PC-9 (cell line): ENCODE results near the gene FEM1B. TPM values are rescaled to one million over a fixed set of nuclear protein-coding genes. Genes with fewer than 3 reads are reported as not detected.

ENCODE experiments used
- BruUV-seq: library from RNA; stranded (reverse); fragments of 400-500 nt; replicated peaks from 2 replicates; lab custom pipeline; 2021; lab: Mats Ljungman, UMichigan
- CTCF ChIA-PET: fragments of 300-600 bp; sonication (Branson Sonifier 250); formaldehyde crosslinking; loops from one replicate; lab custom pipeline; 2022; ENCODE audit warnings: antibody characterized with exemption; lab: Charles Lee
- POLR2A ChIA-PET: fragments of 300-600 bp; sonication (Branson Sonifier 250); formaldehyde crosslinking; loops from one replicate; lab custom pipeline; 2022; ENCODE audit warnings: antibody characterized with exemption; ENCODE audit not compliant: unreplicated experiment; lab: Charles Lee
- DNase-seq, 2 experiments: peaks; one replicate each; pipeline versions ENCODE4 v3.0.0 to v3.0.0-alpha.2; 2015 to 2022; ENCODE audit warnings: mixed read lengths in 1 of 2
- H2AFZ ChIP-seq: fragments of 200-600 bp; sonication (generic); 2 replicates; pipeline ENCODE4 v1.8.1; 2017; ENCODE audit warnings: antibody characterized with exemption
- H3F3A ChIP-seq: fragments of 200-600 bp; sonication (generic); 2 replicates; pipeline ENCODE4 v1.8.1; 2017; ENCODE audit warnings: antibody characterized with exemption, mild to moderate bottlenecking, low read depth; ENCODE audit not compliant: insufficient read depth
- H3K27ac ChIP-seq: fragments of 200-600 bp; sonication (generic); 2 replicates; pipeline ENCODE4 v1.6.1; 2016; ENCODE audit warnings: mixed run types
- H3K27me3 ChIP-seq: fragments of 200-600 bp; sonication (generic); 2 replicates; pipeline ENCODE4 v1.6.1; 2016; ENCODE audit warnings: low read depth, mixed run types; ENCODE audit not compliant: insufficient read depth
- H3K36me3 ChIP-seq: fragments of 200-600 bp; sonication (generic); 2 replicates; pipeline ENCODE4 v1.6.1; 2016; ENCODE audit warnings: low read depth, mixed run types
- H3K4me1 ChIP-seq: fragments of 200-600 bp; sonication (generic); replicated peaks from 2 replicates; pipeline ENCODE4 v1.6.1; 2016; ENCODE audit warnings: mixed run types; ENCODE audit not compliant: insufficient read depth
- H3K4me2 ChIP-seq: fragments of 200-600 bp; sonication (generic); 2 replicates; pipeline ENCODE4 v1.6.1; 2017; ENCODE audit warnings: mixed run types
- H3K4me3 ChIP-seq: fragments of 200-600 bp; sonication (generic); 2 replicates; pipeline ENCODE4 v1.6.1; 2016; ENCODE audit warnings: mixed run types
- H3K79me2 ChIP-seq: fragments of 200-600 bp; sonication (generic); 2 replicates; pipeline ENCODE4 v1.6.1; 2017; ENCODE audit warnings: low read depth, mixed run types
- H3K9me2 ChIP-seq: fragments of 200-600 bp; sonication (generic); 2 replicates; pipeline ENCODE4 v1.8.1; 2017; ENCODE audit warnings: mild to moderate bottlenecking; ENCODE audit not compliant: insufficient read depth
- H3K9me3 ChIP-seq: fragments of 200-600 bp; sonication (generic); 2 replicates; pipeline ENCODE4 v1.8.1; 2016; ENCODE audit warnings: low read depth; ENCODE audit not compliant: insufficient read depth
- H4K20me1 ChIP-seq: fragments of 200-600 bp; sonication (generic); 2 replicates; pipeline ENCODE4 v1.8.1; 2017; ENCODE audit not compliant: insufficient read depth
- EZH2 ChIP-seq: fragments of 200-600 bp; sonication (generic); IDR thresholded peaks from 2 replicates; pipeline ENCODE4 v1.8.0; 2017; ENCODE audit warnings: antibody characterized with exemption, low read depth
- intact Hi-C: fragments of 100-400 bp; cut with micrococcal nuclease; formaldehyde crosslinking; loops from one replicate; pipeline ENCODE4 v1.10.0; 2022; ENCODE audit not compliant: unreplicated experiment
- total RNA-seq: library from RNA; stranded (reverse); gene quantifications from 2 replicates; pipeline ENCODE4 v1.2.3, GENCODE V29; 2021
- TF ChIP-seq, protein P1 (sequence below): fragments of 200-600 bp; sonication (generic); conservative IDR thresholded peaks from 2 replicates; pipeline ENCODE4 v1.6.1; 2017; ENCODE audit warnings: mixed run types, antibody characterized with exemption, mild to moderate bottlenecking, moderate library complexity

FEM1B gene
- total RNA-seq, 1 experiment from 2014 or later: 31.6 TPM

DNA sequence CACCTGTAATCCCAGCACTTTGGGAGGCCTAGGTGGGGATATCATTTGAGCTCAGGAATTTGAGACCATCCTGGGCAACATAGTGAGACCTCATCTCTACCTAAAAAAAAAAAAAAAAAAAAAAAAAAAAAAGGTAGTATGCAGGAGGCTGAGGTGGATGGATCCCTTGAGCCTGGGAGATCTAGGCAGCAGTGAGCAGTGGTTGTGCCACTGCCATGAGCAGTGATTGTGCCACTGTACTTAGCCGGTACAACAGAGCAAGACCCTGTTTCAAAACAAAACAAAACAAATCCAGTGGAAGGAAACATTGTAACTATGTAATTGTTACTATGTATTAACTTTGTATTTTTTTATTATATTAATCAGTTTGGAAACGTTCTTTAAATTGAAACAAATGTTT is 5.9 kb downstream of the FEM1B start:
- peaks cover 100% of the 10 kb centered on the region for H3K79me2 ChIP-seq
- H4K20me1 ChIP-seq: peaks cover 40% of the 10 kb centered on the region
- intact Hi-C loops: no loop called here
- H3K27me3 ChIP-seq: no peaks in the 10 kb centered on the region
- DNase-seq: no peak
- H3K27ac ChIP-seq: no peak overlapping the region
- no peak overlapping the region for H2AFZ ChIP-seq
- H3K4me2 ChIP-seq: no peak overlapping the region
- no peak overlapping the region for H3K4me3 ChIP-seq
- H3K36me3 ChIP-seq: peaks cover 9% of the 10 kb centered on the region; the same call in 1 of the 2 replicates
- H3K9me2 ChIP-seq: no peaks in the 10 kb centered on the region
- BruUV-seq: no TSS peak
- peaks cover 37% of the 10 kb centered on the region for H3K4me1 ChIP-seq
- ChIA-PET CTCF (no interaction called here), POLR2A (no interaction called here)
- TF ChIP-seq, protein P1, sequence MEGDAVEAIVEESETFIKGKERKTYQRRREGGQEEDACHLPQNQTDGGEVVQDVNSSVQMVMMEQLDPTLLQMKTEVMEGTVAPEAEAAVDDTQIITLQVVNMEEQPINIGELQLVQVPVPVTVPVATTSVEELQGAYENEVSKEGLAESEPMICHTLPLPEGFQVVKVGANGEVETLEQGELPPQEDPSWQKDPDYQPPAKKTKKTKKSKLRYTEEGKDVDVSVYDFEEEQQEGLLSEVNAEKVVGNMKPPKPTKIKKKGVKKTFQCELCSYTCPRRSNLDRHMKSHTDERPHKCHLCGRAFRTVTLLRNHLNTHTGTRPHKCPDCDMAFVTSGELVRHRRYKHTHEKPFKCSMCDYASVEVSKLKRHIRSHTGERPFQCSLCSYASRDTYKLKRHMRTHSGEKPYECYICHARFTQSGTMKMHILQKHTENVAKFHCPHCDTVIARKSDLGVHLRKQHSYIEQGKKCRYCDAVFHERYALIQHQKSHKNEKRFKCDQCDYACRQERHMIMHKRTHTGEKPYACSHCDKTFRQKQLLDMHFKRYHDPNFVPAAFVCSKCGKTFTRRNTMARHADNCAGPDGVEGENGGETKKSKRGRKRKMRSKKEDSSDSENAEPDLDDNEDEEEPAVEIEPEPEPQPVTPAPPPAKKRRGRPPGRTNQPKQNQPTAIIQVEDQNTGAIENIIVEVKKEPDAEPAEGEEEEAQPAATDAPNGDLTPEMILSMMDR: no peak
- TF ChIP-seq EZH2: no peak
- H3F3A ChIP-seq: peaks cover 5% of the 10 kb centered on the region; the same call in 1 of the 2 replicates
- H3K9me3 ChIP-seq: no peaks in the 10 kb centered on the region

DNA sequence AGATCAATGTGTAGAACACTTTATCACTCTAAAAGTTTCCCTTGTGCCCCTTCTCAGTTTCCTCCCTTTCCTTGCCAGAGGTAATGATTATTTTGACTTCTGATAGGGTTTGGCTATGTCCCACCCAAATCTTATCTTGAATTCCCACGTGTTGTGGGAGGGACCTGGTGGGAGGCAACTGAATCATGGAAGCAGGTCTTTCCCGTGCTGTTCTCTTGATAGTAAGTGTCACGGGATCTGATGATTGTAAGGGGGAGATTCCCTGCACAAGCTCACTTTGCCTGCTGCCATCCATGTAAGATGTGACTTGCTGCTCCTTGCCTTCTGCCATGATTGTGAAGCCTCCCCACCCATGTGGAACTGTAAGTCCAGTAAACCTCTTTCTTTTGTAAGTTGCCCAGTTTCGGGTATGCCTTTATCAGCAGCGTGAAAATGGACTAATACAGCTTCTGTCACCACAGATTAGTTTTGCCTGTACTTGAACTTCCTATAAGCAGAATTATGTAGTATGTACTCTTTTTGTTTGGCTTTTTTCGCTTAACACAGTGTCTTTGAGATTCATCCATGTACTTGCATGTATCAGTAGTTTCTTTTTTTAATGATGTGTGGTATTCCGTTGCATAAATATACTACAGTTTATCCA is 7.2 kb downstream of the FEM1B start:
- Histone ChIP-seq H4K20me1 (peaks cover 36% of the 10 kb centered on the region), H3K79me2 (peaks cover 100% of the 10 kb centered on the region), H3K27ac (no peak overlapping the region), H3K27me3 (no peaks in the 10 kb centered on the region), H3K4me1 (peaks cover 30% of the 10 kb centered on the region), H3K36me3 (peaks cover 3% of the 10 kb centered on the region; the same call in 1 of the 2 replicates), H2AFZ (no peak overlapping the region), H3K4me3 (no peak overlapping the region), H3K4me2 (no peak overlapping the region), H3K9me2 (no peaks in the 10 kb centered on the region), H3F3A (no peaks in the 10 kb centered on the region), H3K9me3 (no peaks in the 10 kb centered on the region)
- CTCF ChIA-PET: interaction anchor here (0.7 kb wide), 1 partner anchor 22 kb away, joined by 3 read pairs; no protein-coding TSS in a partner anchor
- no TSS peak for BruUV-seq
- TF ChIP-seq, protein P1: no peak
- no peak for TF ChIP-seq EZH2
- intact Hi-C loops: no loop called here
- DNase-seq: no peak
- POLR2A ChIA-PET: no interaction called here

DNA sequence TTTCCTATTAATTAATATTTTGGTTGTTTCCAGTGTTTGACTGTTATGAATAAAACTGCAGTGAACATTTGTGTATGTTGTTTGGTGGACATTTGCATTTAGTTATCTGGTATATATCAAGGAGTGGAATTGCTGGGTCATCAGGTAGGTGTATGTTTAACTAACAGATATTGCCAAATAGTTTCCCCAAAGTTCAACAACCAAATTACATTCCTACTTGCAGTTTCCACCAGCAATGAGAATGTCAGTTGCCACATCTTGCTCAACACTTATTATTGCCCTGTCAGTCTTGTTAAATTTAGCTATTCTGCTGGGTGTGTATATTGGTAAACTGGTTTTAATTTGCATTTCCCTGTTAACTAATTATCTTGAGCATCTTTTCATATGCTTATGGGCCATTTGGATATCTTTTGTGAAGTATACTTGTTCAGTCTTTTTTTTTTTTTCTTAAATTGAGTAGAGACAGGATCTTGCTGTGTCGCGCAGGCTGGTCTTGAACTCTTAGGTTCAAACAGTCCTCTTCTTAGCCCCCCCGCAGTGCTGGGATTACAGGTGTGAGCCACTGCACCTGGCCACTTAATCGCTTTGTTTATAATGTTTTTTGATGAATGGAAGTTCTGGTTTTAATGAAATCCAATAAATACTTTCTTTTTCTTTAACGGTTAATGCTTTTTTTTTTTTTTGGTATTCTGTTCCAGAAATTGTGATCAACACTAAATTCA is 7.9 kb downstream of the FEM1B start:
- intact Hi-C loops: no loop called here
- TF ChIP-seq EZH2: no peak
- TF ChIP-seq, protein P1: no peak
- no peaks in the 10 kb centered on the region for H3K9me3 ChIP-seq
- no peaks in the 10 kb centered on the region for H3K9me2 ChIP-seq
- peaks cover 23% of the 10 kb centered on the region for H3K4me1 ChIP-seq
- H3K36me3 ChIP-seq: peaks cover 3% of the 10 kb centered on the region; the same call in 1 of the 2 replicates
- H3F3A ChIP-seq: no peaks in the 10 kb centered on the region
- no peak overlapping the region for H3K27ac ChIP-seq
- peaks cover 34% of the 10 kb centered on the region for H4K20me1 ChIP-seq
- BruUV-seq: no TSS peak
- no peak overlapping the region for H2AFZ ChIP-seq
- no peaks in the 10 kb centered on the region for H3K27me3 ChIP-seq
- H3K79me2 ChIP-seq: peaks cover 100% of the 10 kb centered on the region
- peak in 1 of 2 experiments; percentile 61 for DNase-seq
- CTCF ChIA-PET: no interaction called here
- POLR2A ChIA-PET: no interaction called here
- no peak overlapping the region for H3K4me2 ChIP-seq
- no peak overlapping the region for H3K4me3 ChIP-seq
